ENCODE data around the gene MAGED4B.
"Not testable (repeated sequence)": the region's sequence is repeated elsewhere in the genome, so short reads cannot be mapped to it uniquely, and the experiment has no call there.

The MAGED4B gene, protein sequence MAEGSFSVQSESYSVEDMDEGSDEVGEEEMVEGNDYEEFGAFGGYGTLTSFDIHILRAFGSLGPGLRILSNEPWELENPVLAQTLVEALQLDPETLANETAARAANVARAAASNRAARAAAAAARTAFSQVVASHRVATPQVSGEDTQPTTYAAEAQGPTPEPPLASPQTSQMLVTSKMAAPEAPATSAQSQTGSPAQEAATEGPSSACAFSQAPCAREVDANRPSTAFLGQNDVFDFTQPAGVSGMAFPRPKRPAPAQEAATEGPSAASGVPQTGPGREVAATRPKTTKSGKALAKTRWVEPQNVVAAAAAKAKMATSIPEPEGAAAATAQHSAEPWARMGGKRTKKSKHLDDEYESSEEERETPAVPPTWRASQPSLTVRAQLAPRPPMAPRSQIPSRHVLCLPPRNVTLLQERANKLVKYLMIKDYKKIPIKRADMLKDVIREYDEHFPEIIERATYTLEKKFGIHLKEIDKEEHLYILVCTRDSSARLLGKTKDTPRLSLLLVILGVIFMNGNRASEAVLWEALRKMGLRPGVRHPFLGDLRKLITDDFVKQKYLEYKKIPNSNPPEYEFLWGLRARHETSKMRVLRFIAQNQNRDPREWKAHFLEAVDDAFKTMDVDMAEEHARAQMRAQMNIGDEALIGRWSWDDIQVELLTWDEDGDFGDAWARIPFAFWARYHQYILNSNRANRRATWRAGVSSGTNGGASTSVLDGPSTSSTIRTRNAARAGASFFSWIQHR

GRCh38 chrX:52068666-52069640, at the start of gene MAGED4B:
TSS of gene MAGED4B (minus strand) at chrX:52069183. CDS start at chrX:52068172, 1,011 bp downstream.
- not testable (repeated sequence) for DNase-seq (ENCODE audit: low read depth)

DNA sequence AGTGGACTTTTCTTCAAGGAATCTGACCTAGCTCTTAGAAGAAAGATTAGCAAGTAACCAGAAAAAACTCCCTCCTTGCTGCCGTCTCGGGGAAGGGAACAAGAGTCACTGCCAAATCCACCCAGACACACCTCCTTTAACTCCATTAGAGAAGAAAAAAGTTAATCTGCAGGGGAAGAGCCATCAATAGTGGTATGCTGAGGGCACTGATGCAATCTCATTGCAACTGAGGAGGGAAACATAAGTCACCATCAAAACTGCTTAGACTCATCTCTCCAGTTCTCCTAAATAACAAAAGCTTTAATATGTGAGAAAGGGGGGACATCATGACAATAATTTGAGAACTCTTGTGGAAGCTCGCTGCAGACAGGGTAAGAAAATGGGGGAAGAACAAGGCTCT, 49.3 kb upstream of the MAGED4B start:
- no peak for DNase-seq (ENCODE audit: low read depth)

DNA sequence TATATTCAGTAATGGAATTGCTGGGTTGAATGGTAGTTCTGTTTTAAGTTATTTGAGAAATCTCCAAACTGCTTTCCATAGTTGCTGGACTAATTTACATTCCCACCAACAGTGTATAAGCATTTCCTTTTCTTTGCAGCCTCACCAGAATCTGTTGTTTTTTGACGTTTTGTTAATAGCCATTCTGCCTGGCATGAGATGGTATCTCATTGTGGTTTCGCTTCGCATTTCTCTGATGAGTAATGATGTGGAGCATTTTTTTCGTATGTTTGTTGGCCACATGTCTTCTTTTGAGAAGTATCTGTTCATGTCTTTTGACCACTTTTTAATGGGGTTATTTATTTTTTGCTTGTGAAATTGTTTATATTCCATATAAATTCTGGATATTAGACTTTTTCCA, 13.6 kb upstream of the MAGED4B start:
- DNase-seq (ENCODE audit: low read depth) = no peak

- DNase-seq (ENCODE audit: low read depth) = no peak
Measured at GRCh38 chrX:52078131-52078530, 9.1 kb upstream of the MAGED4B start.

- not testable (repeated sequence) for DNase-seq (ENCODE audit: low read depth)
Measured at GRCh38 chrX:52042288-52042687, 26.7 kb downstream of the MAGED4B start.

GRCh38 chrX:52034211-52034610, 34.8 kb downstream of the MAGED4B start:
- DNase-seq (ENCODE audit: low read depth) = no peak

DNA sequence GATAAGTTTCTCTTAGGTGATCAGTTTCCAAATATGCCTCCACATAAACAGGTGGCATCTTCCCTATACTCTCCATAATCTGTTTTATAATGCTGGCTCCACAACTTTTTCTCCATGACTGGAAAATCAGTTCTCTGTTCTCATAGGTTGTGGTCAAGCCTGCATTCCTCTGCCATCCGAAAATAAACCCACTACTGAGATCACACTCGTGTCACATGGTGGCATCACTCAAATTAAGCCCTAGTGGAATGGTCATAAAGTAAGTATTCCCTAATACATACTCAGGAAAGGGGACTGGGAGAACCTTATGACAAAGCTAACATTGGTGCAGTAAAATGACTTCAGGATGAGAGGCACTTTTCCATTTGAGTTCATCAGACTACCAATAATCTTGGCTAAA, 37.6 kb downstream of the MAGED4B start:
- DNase-seq (ENCODE audit: low read depth) = no peak

DNA sequence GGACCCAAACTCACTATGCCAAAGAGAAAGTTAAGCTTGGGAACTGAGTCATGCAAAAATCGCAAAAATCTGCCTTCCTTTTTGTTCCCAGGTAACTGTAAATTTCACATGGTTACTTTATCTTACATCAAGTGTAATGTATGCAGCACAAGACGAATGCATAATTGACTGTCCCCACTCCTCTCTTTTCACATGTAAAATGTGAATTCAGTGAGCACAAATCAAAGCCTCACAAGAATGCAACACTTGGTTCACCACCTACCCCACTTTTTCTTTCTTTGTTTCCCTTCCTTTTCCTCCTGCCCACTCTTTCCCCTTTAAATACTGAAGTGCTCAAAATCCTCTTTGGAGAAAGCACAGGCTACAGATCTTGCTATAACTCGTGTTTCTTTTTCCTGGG, 53.2 kb downstream of the MAGED4B start:
- no peak for DNase-seq (ENCODE audit: low read depth)
